ENCODE data around the gene SERPINA6.

DNA sequence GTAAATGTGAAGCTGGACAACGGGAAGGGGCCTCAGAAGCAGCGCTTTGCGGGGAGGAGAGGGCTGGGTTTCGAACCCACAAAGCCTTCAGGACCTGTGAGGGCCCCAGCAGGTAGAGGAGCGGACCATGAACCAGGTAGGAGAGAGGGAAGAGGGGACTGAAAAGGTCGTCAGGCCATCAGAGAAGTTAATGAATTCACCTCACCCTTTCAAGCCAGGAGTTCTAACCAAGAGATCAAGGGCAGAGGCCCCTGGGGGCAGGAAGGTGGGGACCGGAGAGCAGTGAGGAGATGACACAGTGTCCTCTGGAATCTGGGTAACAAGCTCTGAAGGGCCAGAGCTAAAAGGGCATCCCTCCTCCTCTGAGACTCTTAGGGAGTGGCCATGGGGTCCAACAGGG, 45.8 kb upstream of the SERPINA6 start:
- TF ChIP-seq EP300 (IDR thresholded peaks at IDR 0.05; ENCODE audit: low read depth) (no peak), CTCF (IDR thresholded peaks at IDR 0.05) (no peak), POLR2A (IDR thresholded peaks at IDR 0.05) (no peak)
